ENCODE measurements around the gene PTPN5.

DNA sequence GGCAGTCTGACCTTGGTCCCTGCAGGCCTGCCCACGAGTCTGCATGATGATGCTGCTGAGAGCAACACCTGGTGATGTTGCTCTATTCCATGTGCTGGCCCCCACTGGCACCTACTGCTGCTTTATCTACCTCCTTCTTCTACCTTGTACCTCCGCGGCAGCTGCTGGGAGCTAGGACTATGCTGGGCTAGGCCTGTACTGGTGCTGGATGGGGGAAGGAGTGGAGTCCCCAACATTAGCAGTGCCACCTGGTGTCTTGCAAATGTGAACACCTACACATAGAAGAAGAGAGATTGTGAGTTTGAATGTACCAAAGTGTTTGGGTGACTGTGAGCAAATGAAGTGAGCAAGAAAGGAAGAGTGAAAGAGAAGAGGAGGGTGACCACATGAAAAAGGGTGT lies 30.5 kb downstream of the PTPN5 start:
- TF ChIP-seq POLR2AphosphoS5 (IDR thresholded peaks at IDR 0.05) (no peak), EP300 (IDR thresholded peaks at IDR 0.05) (no peak), POLR2A (IDR thresholded peaks at IDR 0.05) (no peak)
- TF ChIP-seq, protein P1, sequence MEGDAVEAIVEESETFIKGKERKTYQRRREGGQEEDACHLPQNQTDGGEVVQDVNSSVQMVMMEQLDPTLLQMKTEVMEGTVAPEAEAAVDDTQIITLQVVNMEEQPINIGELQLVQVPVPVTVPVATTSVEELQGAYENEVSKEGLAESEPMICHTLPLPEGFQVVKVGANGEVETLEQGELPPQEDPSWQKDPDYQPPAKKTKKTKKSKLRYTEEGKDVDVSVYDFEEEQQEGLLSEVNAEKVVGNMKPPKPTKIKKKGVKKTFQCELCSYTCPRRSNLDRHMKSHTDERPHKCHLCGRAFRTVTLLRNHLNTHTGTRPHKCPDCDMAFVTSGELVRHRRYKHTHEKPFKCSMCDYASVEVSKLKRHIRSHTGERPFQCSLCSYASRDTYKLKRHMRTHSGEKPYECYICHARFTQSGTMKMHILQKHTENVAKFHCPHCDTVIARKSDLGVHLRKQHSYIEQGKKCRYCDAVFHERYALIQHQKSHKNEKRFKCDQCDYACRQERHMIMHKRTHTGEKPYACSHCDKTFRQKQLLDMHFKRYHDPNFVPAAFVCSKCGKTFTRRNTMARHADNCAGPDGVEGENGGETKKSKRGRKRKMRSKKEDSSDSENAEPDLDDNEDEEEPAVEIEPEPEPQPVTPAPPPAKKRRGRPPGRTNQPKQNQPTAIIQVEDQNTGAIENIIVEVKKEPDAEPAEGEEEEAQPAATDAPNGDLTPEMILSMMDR (IDR thresholded peaks at IDR 0.05) = no peak

All from sigmoid colon (tissue), 4 donors.